Heart right ventricle (tissue), 16 donors: Measurements from ENCODE around the gene RNF208. TPM values are rescaled to one million over a fixed set of nuclear protein-coding genes. Genes with fewer than 3 reads are reported as not detected.

ENCODE experiments used
- ATAC-seq, 8 donors: fragments of 200-7000 bp; cut with Tn5 transposase; one replicate each; pipeline ENCODE4 v1.9.1; 2020; ENCODE audit warnings: mild to moderate bottlenecking in 8 of 8, moderate library complexity in 8 of 8, moderate number of reproducible peaks in 1 of 8
- DNase-seq, 2 donors: peaks; one replicate each; pipeline ENCODE4 v3.0.0-alpha.2; 2020
- H3K27ac ChIP-seq, 10 donors: fragments of 200-600 bp; sonication (generic) in 2 of 10; one replicate each; pipeline versions ENCODE4 v1.5.0 to v1.8.0; 2020 to 2022; ENCODE audit warnings: mild to moderate bottlenecking in 3 of 10
- H3K27me3 ChIP-seq, 7 donors: fragments of 200-600 bp; one replicate each; pipeline ENCODE4 v1.8.0; 2021 to 2022; ENCODE audit warnings: mild to moderate bottlenecking in 2 of 7
- H3K36me3 ChIP-seq, 9 donors: fragments of 200-600 bp; sonication (generic) in 1 of 9; one replicate each; pipeline versions ENCODE4 v1.5.0 to v1.8.0; 2020 to 2022; ENCODE audit warnings: mild to moderate bottlenecking in 2 of 9
- H3K4me1 ChIP-seq, 9 donors: fragments of 200-600 bp; sonication (generic) in 1 of 9; one replicate each; pipeline versions ENCODE4 v1.5.0 to v1.8.0; 2020 to 2022; ENCODE audit warnings: mild to moderate bottlenecking in 4 of 9
- H3K4me3 ChIP-seq, 10 donors: fragments of 200-600 bp; sonication (generic) in 2 of 10; one replicate each; pipeline versions ENCODE4 v1.5.0 to v1.8.0; 2020 to 2022; ENCODE audit warnings: mild to moderate bottlenecking in 7 of 10, moderate library complexity in 2 of 10
- H3K9me3 ChIP-seq, 11 donors: fragments of 200-600 bp in 10 of 11; sonication (generic) in 2 of 11; one replicate each; pipeline versions ENCODE4 v1.5.0 to v1.8.0; 2013 to 2022; ENCODE audit warnings: mild to moderate bottlenecking in 2 of 11, control low read depth in 1 of 11, moderate library complexity in 1 of 11
- WGBS, 2 donors: extraction: QIAGEN DNeasy Blood & Tissue Kit; methylation state at CpG; one replicate each; pipeline ENCODE4 v1.1.7; 2013; ENCODE audit warnings: inconsistent platforms in 1 of 2; 5-methylcytosine and 5-hydroxymethylcytosine counted together
- intact Hi-C, 10 donors: fragments of 100-400 bp; cut with DNase I; formaldehyde crosslinking; loops; one replicate each; pipeline versions ENCODE4 v1.11.1 to v1.14.2; 2022
- polyA plus RNA-seq, 2 donors: library from polyadenylated mRNA; stranded (reverse); fragments of 200-250 nt; gene quantifications; one replicate each; pipeline ENCODE4 v1.2.3, GENCODE V29; 2013
- total RNA-seq, 10 donors: library from RNA; stranded (reverse); fragmentation: NEBNext Ultra II Directional in 3 of 10; extraction: Animal tissue kit (Norgen Biotek cat#: 25700) in 3 of 10; gene quantifications; one replicate each; pipeline versions ENCODE4 v1.2.1 to v1.2.4, GENCODE V29; 2021 to 2023
- TF ChIP-seq, protein P1 (sequence below), 9 donors: fragments of 200-600 bp; sonication (generic) in 2 of 9; IDR thresholded peaks; one replicate each; pipeline versions ENCODE4 v1.5.0 to v1.8.0; 2021 to 2022; ENCODE audit warnings: antibody characterized with exemption in 9 of 9, mild to moderate bottlenecking in 5 of 9, moderate library complexity in 1 of 9
- donor health status: Arrhythmogenic right ventricular cardiomyopathy.
- donor health status: ischemic (EF 13 %, LVEDD 7.1; RV severe dilation, severe dysfunction).
- donor health status: healthy with polysubstance abuse.
- donor health status: DM: no; HTN: yes; CAD: no.
- donor health status: DM: no; HTN: no; CAD: no.
- donor health status: ischemic (EF 25% LVEDD 6.9; RV normal size, moderate dysfunction).
- donor health status: ischemic (EF 25% LVEDD 5.7; RV mildly dilated, moderate dysfunction).
- donor health status: healthy.
- donor health status: DM: yes; HTN: yes; CAD: no.
- donor health status: Ischemic cardiomyopathy.
- donor health status: ischemic (EF 35%, LVEDD 5.7; RV mildly dilated, moderate dysfunction).
- donor health status: nonischemic (EF 11% LVEDD 7.7; RV severe dilation, severe dysfunction).
- donor health status: DM: yes; HTN: yes; CAD: no.
- donor health status: PGD.
- donor health status: ischemic (EF 29% LVEDD 5.4; RV normal size, mild dysfunction).
- donor health status: nonischemic (EF 23%, LVEDD 6.1; RV moderate dilation, normal function).

RNF208 gene
- total and polyA plus RNA-seq, 12 donors, result 14.2 to 83.8 (median 24.1) TPM

DNA sequence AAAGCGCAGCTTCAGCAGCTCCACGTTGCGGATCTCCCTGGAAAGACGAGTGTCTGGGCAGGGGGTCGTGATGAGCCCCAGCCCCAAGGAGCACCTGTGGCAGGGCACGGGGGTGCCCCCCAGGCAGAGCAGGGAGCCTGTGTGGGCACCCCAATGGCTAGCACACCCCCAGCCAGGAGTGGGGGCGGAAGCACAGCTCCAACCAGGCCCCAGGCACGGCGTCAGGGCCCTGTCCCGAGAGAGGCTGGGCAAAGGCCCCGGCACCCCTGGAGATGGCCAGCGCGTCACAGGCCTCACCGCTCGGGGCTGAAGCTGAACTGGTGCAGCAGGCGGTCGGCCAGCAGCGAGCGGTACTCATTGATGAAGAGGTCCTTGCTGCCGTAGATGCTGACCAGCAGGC lies 41.5 kb downstream of the RNF208 start:
- peaks cover 4 to 82% (median 45%) of the 10 kb centered on the region in 9 donors for H3K36me3 ChIP-seq
- intact Hi-C loops, result loop anchor here in 2 of 10 donors (10.0 kb wide), 1 partner anchor 46 kb away; the partner anchor contains the start of gene GRIN1 (in 2 of the 2)
- ATAC-seq, result no peak
- H3K9me3 ChIP-seq, result no peaks in the 10 kb centered on the region
- no peak overlapping the region for H3K27ac ChIP-seq
- H3K27me3 ChIP-seq, result peaks cover 0 to 2% (median 0%) of the 10 kb centered on the region in 7 donors
- peaks cover 0 to 6% (median 0%) of the 10 kb centered on the region in 9 donors for H3K4me1 ChIP-seq
- WGBS, 2 donors, result 94 to 95% methylated on average over 20 of the region's 20 CpGs
- TF ChIP-seq, protein P1, sequence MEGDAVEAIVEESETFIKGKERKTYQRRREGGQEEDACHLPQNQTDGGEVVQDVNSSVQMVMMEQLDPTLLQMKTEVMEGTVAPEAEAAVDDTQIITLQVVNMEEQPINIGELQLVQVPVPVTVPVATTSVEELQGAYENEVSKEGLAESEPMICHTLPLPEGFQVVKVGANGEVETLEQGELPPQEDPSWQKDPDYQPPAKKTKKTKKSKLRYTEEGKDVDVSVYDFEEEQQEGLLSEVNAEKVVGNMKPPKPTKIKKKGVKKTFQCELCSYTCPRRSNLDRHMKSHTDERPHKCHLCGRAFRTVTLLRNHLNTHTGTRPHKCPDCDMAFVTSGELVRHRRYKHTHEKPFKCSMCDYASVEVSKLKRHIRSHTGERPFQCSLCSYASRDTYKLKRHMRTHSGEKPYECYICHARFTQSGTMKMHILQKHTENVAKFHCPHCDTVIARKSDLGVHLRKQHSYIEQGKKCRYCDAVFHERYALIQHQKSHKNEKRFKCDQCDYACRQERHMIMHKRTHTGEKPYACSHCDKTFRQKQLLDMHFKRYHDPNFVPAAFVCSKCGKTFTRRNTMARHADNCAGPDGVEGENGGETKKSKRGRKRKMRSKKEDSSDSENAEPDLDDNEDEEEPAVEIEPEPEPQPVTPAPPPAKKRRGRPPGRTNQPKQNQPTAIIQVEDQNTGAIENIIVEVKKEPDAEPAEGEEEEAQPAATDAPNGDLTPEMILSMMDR (IDR thresholded peaks at IDR 0.05), result no peak
- no peak for DNase-seq
- no peak overlapping the region for H3K4me3 ChIP-seq

DNA sequence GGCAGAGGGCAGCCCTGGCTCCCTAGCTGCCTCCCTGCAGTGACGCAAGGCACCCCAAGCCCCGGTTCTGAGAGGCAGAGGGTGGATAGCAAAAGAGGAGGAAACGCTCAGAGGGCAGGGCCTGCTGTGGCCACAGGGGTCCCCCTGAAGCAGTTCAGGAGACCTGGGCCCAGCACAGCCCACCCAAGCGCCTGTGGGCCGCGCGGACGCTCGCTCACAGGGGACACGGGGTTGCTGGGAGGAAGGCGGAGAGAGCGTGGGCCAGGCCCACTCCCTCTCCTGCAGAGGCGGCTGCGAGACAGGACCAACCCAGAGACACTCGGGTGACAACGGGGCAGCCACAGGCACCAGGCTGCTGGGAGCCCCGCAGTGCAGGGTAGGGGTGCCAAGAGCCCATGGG lies 42.3 kb downstream of the RNF208 start:
- ATAC-seq (no peak), DNase-seq (no peak)
- Histone ChIP-seq H3K36me3 (peaks cover 4 to 75% (median 43%) of the 10 kb centered on the region in 9 donors), H3K4me3 (no peak overlapping the region), H3K4me1 (peaks cover 0 to 4% (median 0%) of the 10 kb centered on the region in 9 donors), H3K9me3 (no peaks in the 10 kb centered on the region), H3K27me3 (peaks cover 0 to 10% (median 0%) of the 10 kb centered on the region in 7 donors), H3K27ac (no peak overlapping the region)
- TF ChIP-seq, protein P1 (IDR thresholded peaks at IDR 0.05), result no peak
- WGBS, 2 donors, result 91 to 99% methylated on average over 17 of the region's 17 CpGs
- intact Hi-C loops, result loop anchor here in 3 of 10 donors (5.0 to 10.0 kb wide), 2 partner anchors 37 to 45 kb away; partner anchors contain the start of gene GRIN1 (in 2 of the 3)

DNA sequence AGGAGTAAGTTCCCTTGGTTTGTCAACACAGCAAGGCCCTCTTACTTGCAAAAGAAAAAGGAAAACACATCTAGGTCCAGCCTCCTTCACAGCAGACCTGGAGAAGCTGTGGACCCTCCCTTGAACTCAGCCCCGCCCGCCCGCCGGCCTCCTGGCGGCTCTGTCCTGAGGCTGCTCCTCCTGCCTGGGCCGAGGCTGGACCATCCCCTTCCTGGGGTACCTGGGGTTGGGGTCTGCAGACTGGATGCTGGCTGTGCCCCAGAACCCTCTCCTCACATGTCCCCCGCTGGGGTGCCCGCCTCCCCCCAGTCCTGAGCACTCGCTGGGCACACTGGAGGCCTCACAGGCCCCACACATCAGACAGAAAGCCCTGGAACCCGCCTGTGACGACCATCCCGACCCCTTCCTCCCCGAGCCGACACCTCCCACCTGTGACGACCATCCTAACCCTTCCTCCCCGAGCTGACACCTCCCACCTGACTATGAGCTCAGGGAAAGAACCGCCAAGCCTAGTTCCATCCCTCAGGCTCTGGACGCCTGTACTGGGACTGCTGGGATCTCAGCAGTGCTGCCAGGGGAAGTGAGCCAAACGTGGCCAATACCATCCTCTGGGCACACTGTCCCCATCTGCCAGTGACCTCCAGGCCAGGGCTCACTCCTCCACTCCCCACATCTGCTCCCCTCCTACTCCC lies 43.0 kb downstream of the RNF208 start:
- WGBS, 2 donors, result 91 to 93% methylated on average over 19 of the region's 19 CpGs
- Histone ChIP-seq H3K4me1 (peaks cover 0 to 5% (median 0%) of the 10 kb centered on the region in 9 donors), H3K36me3 (peaks cover 4 to 73% (median 43%) of the 10 kb centered on the region in 9 donors), H3K27me3 (peaks cover 0 to 13% (median 0%) of the 10 kb centered on the region in 7 donors), H3K4me3 (no peak overlapping the region), H3K9me3 (no peaks in the 10 kb centered on the region), H3K27ac (no peak overlapping the region)
- no peak for DNase-seq
- ATAC-seq, result no peak
- TF ChIP-seq, protein P1 (IDR thresholded peaks at IDR 0.05), result no peak
- intact Hi-C loops, result loop anchor here in 1 of 10 donors (5.0 kb wide), 1 partner anchor 37 kb away; no protein-coding TSS in a partner anchor

DNA sequence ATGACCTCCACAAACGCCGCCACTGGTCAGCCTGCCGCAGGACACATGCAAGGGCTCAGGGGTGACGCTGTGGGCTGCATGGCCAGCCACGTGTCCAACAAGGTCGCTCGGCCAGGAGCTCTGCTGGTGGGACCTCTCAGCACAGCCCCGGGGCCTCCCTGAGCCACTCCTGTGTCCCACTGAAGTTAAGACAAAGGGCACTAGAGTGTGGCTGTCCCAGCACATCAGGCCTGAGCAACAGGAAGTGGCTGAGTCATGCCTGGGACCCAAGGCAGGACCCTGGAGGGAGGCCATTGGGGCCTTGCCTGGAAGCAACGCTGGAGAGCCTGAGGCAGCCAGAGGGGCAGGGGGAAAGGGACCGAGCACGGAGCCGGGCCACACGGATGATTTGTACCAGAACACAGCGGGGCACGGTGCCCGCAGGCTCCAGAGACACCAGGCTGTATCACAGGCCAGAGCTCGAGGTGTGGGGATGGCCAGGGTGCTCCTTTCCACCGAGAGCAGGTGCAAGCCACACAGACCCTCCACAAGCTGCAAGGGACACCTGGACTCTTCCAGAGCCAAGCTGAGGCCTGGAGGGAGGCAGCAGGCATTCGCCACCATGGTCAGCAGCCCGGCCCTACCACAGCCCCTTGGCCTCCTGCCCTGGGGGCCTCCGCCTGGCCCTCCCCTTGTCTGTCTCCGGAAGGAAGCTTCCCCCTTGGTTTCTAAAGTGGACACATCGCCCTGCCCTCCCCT lies 43.7 kb downstream of the RNF208 start:
- no peak overlapping the region for H3K27ac ChIP-seq
- H3K9me3 ChIP-seq, result no peaks in the 10 kb centered on the region
- no peak overlapping the region for H3K4me3 ChIP-seq
- 83 to 86% methylated on average over 21 to 23 of the region's 23 CpGs for WGBS, 2 donors
- H3K27me3 ChIP-seq, result peaks cover 0 to 17% (median 0%) of the 10 kb centered on the region in 7 donors
- no peak for DNase-seq
- ATAC-seq, result no peak
- intact Hi-C loops, result loop anchor here in 1 of 10 donors (5.0 kb wide), 1 partner anchor 36 kb away; no protein-coding TSS in a partner anchor
- TF ChIP-seq, protein P1 (IDR thresholded peaks at IDR 0.05), result no peak
- H3K4me1 ChIP-seq, result peaks cover 0 to 10% (median 0%) of the 10 kb centered on the region in 9 donors
- peaks cover 4 to 66% (median 36%) of the 10 kb centered on the region in 9 donors for H3K36me3 ChIP-seq
